Panc1 (cell line): Measurements from ENCODE around the gene PDXK.

Source experiments
- POLR2AphosphoS5 ChIP-seq: IDR thresholded peaks from 2 replicates; pipeline ENCODE4 v1.6.1; 2012; ENCODE audit warnings: mild to moderate bottlenecking, low read depth, low read length, moderate library complexity
- SIN3A ChIP-seq: IDR thresholded peaks from 2 replicates; pipeline ENCODE4 v1.6.1; 2012; ENCODE audit warnings: low read depth, mild to moderate bottlenecking, low read length, moderate library complexity, borderline replicate concordance; ENCODE audit not compliant: insufficient read depth
- TF ChIP-seq, protein P1 (sequence below): fragments of 450-650 bp; IDR thresholded peaks from 2 replicates; pipeline ENCODE4 v1.5.1; 2017; ENCODE audit warnings: mild to moderate bottlenecking

DNA sequence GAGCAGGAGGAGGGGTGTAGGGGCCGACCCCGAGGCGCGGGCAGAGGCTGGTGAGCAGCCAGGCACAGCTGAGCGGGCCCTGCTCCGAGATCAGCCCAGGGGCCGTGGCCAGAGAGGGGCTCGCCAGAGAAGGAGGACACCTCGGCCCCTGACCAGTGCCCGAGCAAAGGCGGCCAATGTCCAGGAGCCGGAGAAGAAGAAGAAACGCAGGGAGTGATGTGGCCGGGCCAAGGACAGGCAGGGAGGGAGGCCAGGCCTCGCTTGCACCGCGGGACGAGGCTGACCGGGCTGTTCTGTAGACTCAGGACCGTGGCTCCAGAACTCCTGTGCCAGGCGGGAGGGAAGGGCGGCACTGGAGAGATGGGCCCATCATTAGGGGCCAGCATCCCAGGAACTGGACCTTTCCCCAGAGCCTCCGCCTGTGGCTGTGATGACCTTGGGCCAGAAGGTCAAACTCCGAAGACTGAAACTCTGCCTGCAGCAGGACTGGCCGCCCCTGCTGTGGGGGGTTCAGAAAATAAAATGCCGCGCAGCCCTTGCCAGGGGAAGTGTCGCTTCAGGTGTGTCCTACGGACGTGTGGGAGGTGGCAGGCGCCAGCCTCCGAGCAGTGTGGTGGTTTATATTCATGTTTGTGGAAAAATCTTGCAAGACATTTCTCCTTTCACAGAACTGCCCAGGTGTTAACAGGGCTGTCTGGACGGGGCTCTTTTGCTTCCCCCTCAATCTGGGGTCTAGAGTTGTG, 84.8 kb downstream of the PDXK start:
- TF ChIP-seq, protein P1, sequence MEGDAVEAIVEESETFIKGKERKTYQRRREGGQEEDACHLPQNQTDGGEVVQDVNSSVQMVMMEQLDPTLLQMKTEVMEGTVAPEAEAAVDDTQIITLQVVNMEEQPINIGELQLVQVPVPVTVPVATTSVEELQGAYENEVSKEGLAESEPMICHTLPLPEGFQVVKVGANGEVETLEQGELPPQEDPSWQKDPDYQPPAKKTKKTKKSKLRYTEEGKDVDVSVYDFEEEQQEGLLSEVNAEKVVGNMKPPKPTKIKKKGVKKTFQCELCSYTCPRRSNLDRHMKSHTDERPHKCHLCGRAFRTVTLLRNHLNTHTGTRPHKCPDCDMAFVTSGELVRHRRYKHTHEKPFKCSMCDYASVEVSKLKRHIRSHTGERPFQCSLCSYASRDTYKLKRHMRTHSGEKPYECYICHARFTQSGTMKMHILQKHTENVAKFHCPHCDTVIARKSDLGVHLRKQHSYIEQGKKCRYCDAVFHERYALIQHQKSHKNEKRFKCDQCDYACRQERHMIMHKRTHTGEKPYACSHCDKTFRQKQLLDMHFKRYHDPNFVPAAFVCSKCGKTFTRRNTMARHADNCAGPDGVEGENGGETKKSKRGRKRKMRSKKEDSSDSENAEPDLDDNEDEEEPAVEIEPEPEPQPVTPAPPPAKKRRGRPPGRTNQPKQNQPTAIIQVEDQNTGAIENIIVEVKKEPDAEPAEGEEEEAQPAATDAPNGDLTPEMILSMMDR, result no peak
- TF ChIP-seq POLR2AphosphoS5, result no peak
- no peak for TF ChIP-seq SIN3A
